K562 (cell line): ENCODE measurements around the gene GGA2. TPM values are rescaled to one million over a fixed set of nuclear protein-coding genes. Genes with fewer than 3 reads are reported as not detected.

ENCODE experiments used
- ATAC-seq: fragments of 200-7000 bp; cut with Tn5 transposase; 3 replicates; pipeline ENCODE4 v1.9.1; 2020; ENCODE audit warnings: moderate library complexity
- BruUV-seq: library from RNA; stranded (reverse); fragments of 400-500 nt; replicated peaks from 2 replicates; lab custom pipeline; 2021; lab: Mats Ljungman, UMichigan
- CTCF ChIA-PET: fragments of 300-600 bp; formaldehyde crosslinking; extraction: SDS; loops from one replicate; lab custom pipeline; 2021; ENCODE audit warnings: low intra/inter-chr PET ratio; lab: Yijun Ruan, JAX
- POLR2A ChIA-PET: fragments of 300-600, 350-650 bp; sonication (Branson Sonifier 250); formaldehyde crosslinking; extraction: SDS; loops from one replicate; lab custom pipeline; 2021; ENCODE audit warnings: antibody characterized with exemption, inconsistent platforms; lab: Yijun Ruan, JAX
- DNase-seq, 4 experiments: peaks; one replicate each; pipeline versions ENCODE4 v3.0.0 to v3.0.0-alpha.2; 2011 to 2018; ENCODE audit warnings: low spot score in 3 of 4, mixed read lengths in 3 of 4; ENCODE audit errors: extremely low read depth in 1 of 4
- FAIRE-seq: peaks from 2 replicates; lab custom pipeline; 2011; peaks lifted over from hg19 to GRCh38; lab: Jason Lieb, UNC
- H2AFZ ChIP-seq: 2 replicates; pipeline ENCODE4 v1.6.0; 2011; ENCODE audit warnings: low read depth, low read length, control low read depth, inconsistent platforms
- H3K27ac ChIP-seq: fragments of 200-600 bp; 3 replicates; pipeline ENCODE4 v1.8.0; 2011; ENCODE audit warnings: low read depth, mild to moderate bottlenecking, control low read depth, inconsistent platforms, low read length, moderate library complexity, mixed read lengths; ENCODE audit errors: extremely low read depth
- H3K27me3 ChIP-seq, 2 experiments: fragments of 300-600 bp in 1 of 2; 2 replicates in 1 of 2; 3 replicates in 1 of 2; pipeline versions ENCODE4 v1.6.0 to v1.8.0; 2011; ENCODE audit warnings: inconsistent platforms in 2 of 2, low read length in 2 of 2, mild to moderate bottlenecking in 1 of 2, mixed read lengths in 1 of 2, moderate library complexity in 1 of 2; ENCODE audit not compliant: control insufficient read depth in 2 of 2, insufficient read depth in 2 of 2
- H3K36me3 ChIP-seq: fragments of 300-600 bp; 3 replicates; pipeline ENCODE4 v1.8.0; 2011; ENCODE audit warnings: mild to moderate bottlenecking, low read length, inconsistent platforms; ENCODE audit not compliant: control insufficient read depth, insufficient read depth
- H3K4me1 ChIP-seq, 2 experiments: fragments of 200-600 bp in 1 of 2; replicated peaks in 1 of 2; 2 replicates in 1 of 2; 3 replicates in 1 of 2; pipeline versions ENCODE4 v1.5.1 to v1.8.0; 2011; ENCODE audit warnings: inconsistent platforms in 2 of 2, low read length in 2 of 2, mild to moderate bottlenecking in 1 of 2, mixed read lengths in 1 of 2, moderate library complexity in 1 of 2; ENCODE audit not compliant: control insufficient read depth in 2 of 2, insufficient read depth in 2 of 2
- H3K4me2 ChIP-seq: 2 replicates; pipeline ENCODE4 v1.6.1; 2011; ENCODE audit warnings: low read length, control low read depth, inconsistent platforms, mixed read lengths; ENCODE audit not compliant: insufficient read depth
- H3K4me3 ChIP-seq: fragments of 200-600 bp; sonication (generic), shearing (Covaris generic); 2 replicates; pipeline ENCODE4 v1.5.1; 2016; ENCODE audit warnings: control low read depth, inconsistent platforms
- H3K79me2 ChIP-seq: fragments of 200-600 bp; 3 replicates; pipeline ENCODE4 v1.8.0; 2011; ENCODE audit warnings: low read length, inconsistent platforms; ENCODE audit not compliant: control insufficient read depth, insufficient read depth
- H3K9ac ChIP-seq, 2 experiments: 2 replicates each; pipeline versions ENCODE4 v1.6.0 to v1.6.1; 2011; ENCODE audit warnings: low read depth in 2 of 2, low read length in 2 of 2, control low read depth in 1 of 2, inconsistent platforms in 1 of 2, mild to moderate bottlenecking in 1 of 2, mixed read lengths in 1 of 2; ENCODE audit not compliant: insufficient read depth in 1 of 2
- H3K9me1 ChIP-seq: one replicate; pipeline ENCODE4 v1.6.0; 2011; ENCODE audit warnings: inconsistent platforms, mild to moderate bottlenecking, low read length, moderate library complexity; ENCODE audit not compliant: control insufficient read depth, insufficient read depth
- H3K9me3 ChIP-seq: replicated peaks from 2 replicates; pipeline ENCODE4 v1.5.1; 2011; ENCODE audit warnings: low read depth, low read length, inconsistent platforms; ENCODE audit not compliant: control insufficient read depth, insufficient read depth
- H4K20me1 ChIP-seq: replicated peaks from 2 replicates; pipeline ENCODE4 v1.6.1; 2011; ENCODE audit warnings: low read length, inconsistent platforms, mixed read lengths; ENCODE audit not compliant: control insufficient read depth, insufficient read depth
- BDP1 ChIP-seq: IDR thresholded peaks from 3 replicates; pipeline ENCODE4 v1.6.1; 2011; ENCODE audit not compliant: insufficient read length, insufficient read depth
- FOSL1 ChIP-seq: fragments of 200-800 bp; sonication (Bioruptor generic); conservative IDR thresholded peaks from 2 replicates; pipeline ENCODE4 v1.6.1; 2016; ENCODE audit warnings: missing genetic modification characterization, missing compliant biosample characterization
- JUND ChIP-seq, 2 experiments: IDR thresholded peaks; 2 replicates in 1 of 2; 3 replicates in 1 of 2; pipeline ENCODE4 v1.6.1; 2011; ENCODE audit warnings: borderline replicate concordance in 2 of 2, low read depth in 2 of 2, low read length in 2 of 2, improper control_type of control experiment in 1 of 2, missing biosample characterization in 1 of 2, missing genetic modification characterization in 1 of 2, missing genetic modification reagents in 1 of 2
- MAFG ChIP-seq: fragments of 450-650 bp; conservative IDR thresholded peaks from 2 replicates; pipeline ENCODE4 v1.6.1; 2016; ENCODE audit warnings: missing genetic modification characterization, missing compliant biosample characterization
- MECOM ChIP-seq: fragments of 250-450 bp; sonication (Bioruptor Pico); IDR thresholded peaks from 2 replicates; pipeline ENCODE4 v1.8.0; 2022; ENCODE audit warnings: inconsistent platforms
- THRAP3 ChIP-seq: fragments of 450-650 bp; IDR thresholded peaks from 2 replicates; pipeline ENCODE4 v1.6.1; 2016; ENCODE audit warnings: mild to moderate bottlenecking, inconsistent platforms, borderline replicate concordance
- U2AF2 ChIP-seq: fragments of 200-400 bp; formaldehyde crosslinking; optimal IDR thresholded peaks from 2 replicates; pipeline ENCODE3; 2017; ENCODE audit warnings: low read depth, mild to moderate bottlenecking, low read length
- ZNF384 ChIP-seq: IDR thresholded peaks from 2 replicates; pipeline ENCODE4 v1.6.1; 2012; ENCODE audit warnings: low read depth, low read length, improper control_type of control experiment
- ZNF707 ChIP-seq: fragments of 250-450 bp; sonication (Bioruptor Pico); conservative IDR thresholded peaks from 2 replicates; pipeline ENCODE4 v1.8.0; 2022; ENCODE audit warnings: inconsistent platforms, mild to moderate bottlenecking, moderate library complexity
- WGBS: fragments of 100-300 bp; shearing (Covaris generic); methylation state at CpG from one replicate; pipeline ENCODE4 v1.1.6; 2016; ENCODE audit warnings: low coverage, mixed read lengths; ENCODE audit not compliant: insufficient coverage; ENCODE audit errors: missing lambda C conversion rate; 5-methylcytosine and 5-hydroxymethylcytosine counted together
- in situ Hi-C: fragments of 300-500 bp; cut with MboI; formaldehyde crosslinking; loops from 4 replicates; pipeline ENCODE4 v1.15.0; 2018; ENCODE audit warnings: inconsistent platforms, mixed read lengths
- intact Hi-C: fragments of 100-400 bp; cut with micrococcal nuclease; formaldehyde crosslinking; loops from 2 replicates; pipeline ENCODE4 v1.14.2; 2022
- polyA plus RNA-seq, 8 experiments: library from polyadenylated mRNA; depleted of rRNA in 4 of 8; stranded (reverse) in 5 of 8; unstranded in 3 of 8; fragments of >200 nt; fragmentation: Nextera tagmentation in 2 of 8; fragmentation: Illumina TruSeq in 1 of 8; extraction: Ambion mirVana in 2 of 8; extraction: Trizol in 1 of 8; gene quantifications; 2 replicates each; pipeline versions ENCODE4 v1.2.1 to v1.2.3, GENCODE V29; 2011 to 2014; ENCODE audit warnings: inconsistent platforms in 1 of 8, missing spikeins in 1 of 8
- total RNA-seq, 7 experiments: library from RNA; depleted of rRNA in 6 of 7; stranded (reverse); fragments of >200 nt in 6 of 7; fragmentation: Illumina TruSeq in 2 of 7; extraction: Trizol in 2 of 7; gene quantifications; 2 replicates each; pipeline versions ENCODE4 v1.2.1 to v1.2.3, GENCODE V29; 2011 to 2021; ENCODE audit warnings: low replicate concordance in 1 of 7
- TF ChIP-seq, protein P1 (sequence below): fragments of 250-450 bp; sonication (Bioruptor Pico); IDR thresholded peaks from 2 replicates; pipeline ENCODE4 v1.9.0; 2021; ENCODE audit warnings: mild to moderate bottlenecking, inconsistent platforms
- TF ChIP-seq, protein P2 (sequence below): fragments of 250-450 bp; sonication (Bioruptor Pico); IDR thresholded peaks from 2 replicates; pipeline ENCODE4 v1.5.0; 2021
- TF ChIP-seq, protein P3 (sequence below): sonication (generic); formaldehyde crosslinking; IDR thresholded peaks from 2 replicates; pipeline ENCODE4 v1.8.0; 2022; ENCODE audit warnings: mild to moderate bottlenecking, missing genetic modification reagents
- TF ChIP-seq, protein P4 (sequence below), 2 experiments: fragments of 450-650 bp in 1 of 2; sonication (generic) in 1 of 2; formaldehyde crosslinking in 1 of 2; IDR thresholded peaks in 1 of 2; conservative IDR thresholded peaks in 1 of 2; 2 replicates each; pipeline versions ENCODE4 v1.6.1 to v1.8.1; 2016 to 2023; ENCODE audit warnings: mild to moderate bottlenecking in 2 of 2, moderate library complexity in 2 of 2, inconsistent platforms in 1 of 2, missing genetic modification reagents in 1 of 2

GGA2 gene
- total and polyA plus RNA-seq, 9 of the 15 experiments (the other 6 are each of a cell fraction or from before 2014, with no cell fraction given): 11.9 to 133 (median 66.3) TPM

DNA sequence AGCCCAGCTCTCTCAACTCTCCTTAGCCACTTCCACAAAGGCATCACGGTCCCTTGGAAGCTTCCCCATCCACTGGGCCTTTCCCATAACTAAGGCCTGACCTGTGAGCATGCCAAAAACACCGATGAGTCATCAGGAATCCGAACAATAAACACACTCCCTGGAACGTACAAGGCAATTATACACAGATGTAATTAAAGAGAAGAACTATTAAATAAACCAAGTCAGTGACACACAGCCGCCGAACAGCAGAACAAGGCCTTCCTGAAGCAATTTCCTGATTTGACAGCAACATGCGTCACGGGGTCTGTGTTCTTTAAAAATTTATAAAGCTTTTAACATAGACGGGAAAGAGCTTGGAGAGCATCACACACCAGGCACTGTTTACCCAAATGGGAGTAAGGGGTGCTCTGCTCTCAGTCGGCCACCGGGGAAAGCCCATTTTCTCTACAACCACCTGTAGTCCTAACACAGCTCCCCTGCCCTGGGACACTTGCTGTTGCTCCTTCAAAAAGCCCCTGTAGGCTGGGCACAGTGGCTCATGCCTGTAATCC is 86.7 kb downstream of the GGA2 start:
- FAIRE-seq (no peak), ATAC-seq (no peak), DNase-seq (no peak)
- no peaks in the 10 kb centered on the region for H3K9me1 ChIP-seq
- WGBS: 66% methylated on average over 11 of the region's 11 CpGs
- H3K79me2 ChIP-seq: no peaks in the 10 kb centered on the region
- TF ChIP-seq, protein P1, sequence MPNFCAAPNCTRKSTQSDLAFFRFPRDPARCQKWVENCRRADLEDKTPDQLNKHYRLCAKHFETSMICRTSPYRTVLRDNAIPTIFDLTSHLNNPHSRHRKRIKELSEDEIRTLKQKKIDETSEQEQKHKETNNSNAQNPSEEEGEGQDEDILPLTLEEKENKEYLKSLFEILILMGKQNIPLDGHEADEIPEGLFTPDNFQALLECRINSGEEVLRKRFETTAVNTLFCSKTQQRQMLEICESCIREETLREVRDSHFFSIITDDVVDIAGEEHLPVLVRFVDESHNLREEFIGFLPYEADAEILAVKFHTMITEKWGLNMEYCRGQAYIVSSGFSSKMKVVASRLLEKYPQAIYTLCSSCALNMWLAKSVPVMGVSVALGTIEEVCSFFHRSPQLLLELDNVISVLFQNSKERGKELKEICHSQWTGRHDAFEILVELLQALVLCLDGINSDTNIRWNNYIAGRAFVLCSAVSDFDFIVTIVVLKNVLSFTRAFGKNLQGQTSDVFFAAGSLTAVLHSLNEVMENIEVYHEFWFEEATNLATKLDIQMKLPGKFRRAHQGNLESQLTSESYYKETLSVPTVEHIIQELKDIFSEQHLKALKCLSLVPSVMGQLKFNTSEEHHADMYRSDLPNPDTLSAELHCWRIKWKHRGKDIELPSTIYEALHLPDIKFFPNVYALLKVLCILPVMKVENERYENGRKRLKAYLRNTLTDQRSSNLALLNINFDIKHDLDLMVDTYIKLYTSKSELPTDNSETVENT (CRISPR knock-in tag): no peak
- TF ChIP-seq JUND (IDR thresholded peaks at IDR 0.05; ENCODE audit: borderline replicate concordance, low read depth, low read length) (peak; percentile 27; the same call in 1 of the 2 replicates), JUND (tag; IDR thresholded peaks at IDR 0.05; ENCODE audit: borderline replicate concordance, low read depth, low read length) (no peak), ZNF707 (CRISPR knock-in tag) (no peak), U2AF2 (no peak), MAFG (tag) (no peak), MECOM (no peak), ZNF384 (no peak), BDP1 (no peak), FOSL1 (tag) (peak; percentile 21; the same call in 1 of the 2 replicates), THRAP3 (no peak)
- TF ChIP-seq, protein P2, sequence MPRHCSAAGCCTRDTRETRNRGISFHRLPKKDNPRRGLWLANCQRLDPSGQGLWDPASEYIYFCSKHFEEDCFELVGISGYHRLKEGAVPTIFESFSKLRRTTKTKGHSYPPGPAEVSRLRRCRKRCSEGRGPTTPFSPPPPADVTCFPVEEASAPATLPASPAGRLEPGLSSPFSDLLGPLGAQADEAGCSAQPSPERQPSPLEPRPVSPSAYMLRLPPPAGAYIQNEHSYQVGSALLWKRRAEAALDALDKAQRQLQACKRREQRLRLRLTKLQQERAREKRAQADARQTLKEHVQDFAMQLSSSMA: no peak
- TF ChIP-seq, protein P3, sequence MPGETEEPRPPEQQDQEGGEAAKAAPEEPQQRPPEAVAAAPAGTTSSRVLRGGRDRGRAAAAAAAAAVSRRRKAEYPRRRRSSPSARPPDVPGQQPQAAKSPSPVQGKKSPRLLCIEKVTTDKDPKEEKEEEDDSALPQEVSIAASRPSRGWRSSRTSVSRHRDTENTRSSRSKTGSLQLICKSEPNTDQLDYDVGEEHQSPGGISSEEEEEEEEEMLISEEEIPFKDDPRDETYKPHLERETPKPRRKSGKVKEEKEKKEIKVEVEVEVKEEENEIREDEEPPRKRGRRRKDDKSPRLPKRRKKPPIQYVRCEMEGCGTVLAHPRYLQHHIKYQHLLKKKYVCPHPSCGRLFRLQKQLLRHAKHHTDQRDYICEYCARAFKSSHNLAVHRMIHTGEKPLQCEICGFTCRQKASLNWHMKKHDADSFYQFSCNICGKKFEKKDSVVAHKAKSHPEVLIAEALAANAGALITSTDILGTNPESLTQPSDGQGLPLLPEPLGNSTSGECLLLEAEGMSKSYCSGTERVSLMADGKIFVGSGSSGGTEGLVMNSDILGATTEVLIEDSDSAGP: no peak
- TF ChIP-seq, protein P4, sequence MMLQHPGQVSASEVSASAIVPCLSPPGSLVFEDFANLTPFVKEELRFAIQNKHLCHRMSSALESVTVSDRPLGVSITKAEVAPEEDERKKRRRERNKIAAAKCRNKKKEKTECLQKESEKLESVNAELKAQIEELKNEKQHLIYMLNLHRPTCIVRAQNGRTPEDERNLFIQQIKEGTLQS (IDR thresholded peaks at IDR 0.05): peak; percentile 65
- TF ChIP-seq, protein P4 (CRISPR knock-in tag; conservative IDR thresholded peaks at IDR 0.05): no peak
- H3K27me3 ChIP-seq: no peaks in the 10 kb centered on the region
- H3K4me2 ChIP-seq: no peak overlapping the region
- H2AFZ ChIP-seq: no peak overlapping the region
- H3K9ac ChIP-seq: no peak overlapping the region
- intact Hi-C loops (no loop called here), in situ Hi-C loops (no loop called here)
- H3K9me3 ChIP-seq: no peaks in the 10 kb centered on the region
- no peak overlapping the region for H3K27ac ChIP-seq
- peaks cover 0 to 3% of the 10 kb centered on the region in 2 experiments; a peak in 1 of 5 replicates for H3K4me1 ChIP-seq
- CTCF ChIA-PET: no interaction called here
- no TSS peak for BruUV-seq
- POLR2A ChIA-PET: no interaction called here
- no peaks in the 10 kb centered on the region for H4K20me1 ChIP-seq
- peaks cover 7% of the 10 kb centered on the region; the same call in 2 of the 3 replicates for H3K36me3 ChIP-seq
- H3K4me3 ChIP-seq: no peak overlapping the region
